Calu3 (cell line): ENCODE measurements around the gene NEIL1. TPM values are rescaled to one million over a fixed set of nuclear protein-coding genes. Genes with fewer than 3 reads are reported as not detected.

Experiments used
- BruUV-seq: library from RNA; stranded (reverse); fragments of 400-500 nt; replicated peaks from 2 replicates; lab custom pipeline; 2021; lab: Mats Ljungman, UMichigan
- CTCF ChIA-PET: fragments of 300-600 bp; sonication (Branson Sonifier 250); formaldehyde crosslinking; loops from one replicate; lab custom pipeline; 2022; ENCODE audit warnings: antibody characterized with exemption; lab: Charles Lee
- DNase-seq: peaks from one replicate; pipeline ENCODE4 v3.0.0; 2022
- H3K27ac Mint-ChIP-seq: one replicate; pipeline ENCODE4 v1.8.0; 2022; ENCODE audit warnings: mixed read lengths; ENCODE audit not compliant: unreplicated experiment
- H3K27me3 Mint-ChIP-seq: one replicate; pipeline ENCODE4 v1.8.0; 2022; ENCODE audit warnings: mixed read lengths; ENCODE audit not compliant: unreplicated experiment
- H3K36me3 Mint-ChIP-seq: one replicate; pipeline ENCODE4 v1.8.0; 2022; ENCODE audit warnings: mild to moderate bottlenecking, moderate library complexity, mixed read lengths; ENCODE audit not compliant: insufficient read depth, unreplicated experiment
- H3K4me1 Mint-ChIP-seq: one replicate; pipeline ENCODE4 v1.8.0; 2022; ENCODE audit warnings: mild to moderate bottlenecking, low read depth, mixed read lengths; ENCODE audit not compliant: unreplicated experiment
- H3K4me3 Mint-ChIP-seq: one replicate; pipeline ENCODE4 v1.8.0; 2022; ENCODE audit warnings: mild to moderate bottlenecking, low read depth, moderate library complexity, mixed read lengths; ENCODE audit not compliant: unreplicated experiment
- H3K9me3 Mint-ChIP-seq: one replicate; pipeline ENCODE4 v1.8.0; 2022; ENCODE audit warnings: low read depth, mixed read lengths; ENCODE audit not compliant: unreplicated experiment
- intact Hi-C: fragments of 100-400 bp; cut with micrococcal nuclease; formaldehyde crosslinking; loops from one replicate; pipeline ENCODE4 v1.10.0; 2022; ENCODE audit not compliant: unreplicated experiment
- total RNA-seq: library from RNA; stranded (reverse); gene quantifications from 2 replicates; pipeline ENCODE4 v1.2.3, GENCODE V29; 2022
- TF ChIP-seq, protein P1 (sequence below): fragments of 200-600 bp; IDR thresholded peaks from one replicate; pipeline ENCODE4 v1.8.0; 2022; ENCODE audit warnings: antibody characterized with exemption; ENCODE audit not compliant: unreplicated experiment

NEIL1 gene
- total RNA-seq, 1 experiment from 2014 or later: 13.2 TPM

DNA sequence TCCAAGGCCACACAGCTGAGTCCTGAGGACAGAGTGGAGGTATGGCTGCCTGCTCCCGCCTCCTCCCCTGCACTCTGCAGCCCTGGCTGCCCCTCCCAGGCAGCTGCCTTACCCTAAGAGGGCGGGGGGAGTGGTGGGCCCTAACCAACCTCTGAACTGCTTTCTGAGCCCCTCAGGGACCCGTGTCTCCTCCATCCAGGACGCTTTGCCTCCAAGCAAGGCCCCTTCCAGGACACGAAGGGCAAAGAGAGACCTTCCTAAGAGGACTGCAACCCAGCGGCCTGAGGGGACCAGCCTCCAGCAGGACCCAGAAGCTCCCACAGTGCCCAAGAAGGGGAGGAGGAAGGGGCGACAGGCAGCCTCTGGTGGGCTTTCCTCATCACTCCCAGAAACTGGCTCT is 7.6 kb downstream of the NEIL1 start:
- peaks cover 76% of the 10 kb centered on the region for H3K36me3 Mint-ChIP-seq
- CTCF ChIA-PET: interaction anchor here (0.6 to 3.2 kb wide), 2 partner anchors 14 to 540 kb away, joined by 3 to 11 read pairs; partner anchors contain the start of gene MAN2C1

DNA sequence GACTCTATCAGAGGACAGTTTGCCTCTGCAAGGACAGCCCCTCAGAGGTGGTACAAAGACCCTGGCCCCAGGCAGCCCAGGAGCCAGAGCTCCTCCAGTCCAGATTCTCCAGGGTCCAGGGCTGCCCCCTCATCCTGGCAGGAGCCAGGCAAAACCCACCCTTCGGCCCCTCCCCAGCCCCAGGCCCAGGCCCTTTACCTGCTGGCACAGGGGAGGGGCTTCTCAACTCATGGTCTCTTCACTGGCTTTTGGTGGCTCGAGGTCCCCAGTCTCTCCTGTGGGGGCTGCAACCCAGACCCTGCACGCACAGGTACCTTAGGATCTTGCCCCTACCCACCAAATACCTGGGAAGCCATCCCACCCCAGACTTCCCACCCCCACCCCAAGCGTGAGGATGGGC is 8.5 kb downstream of the NEIL1 start:
- no peak overlapping the region for H3K27ac Mint-ChIP-seq
- no TSS peak for BruUV-seq
- TF ChIP-seq, protein P1, sequence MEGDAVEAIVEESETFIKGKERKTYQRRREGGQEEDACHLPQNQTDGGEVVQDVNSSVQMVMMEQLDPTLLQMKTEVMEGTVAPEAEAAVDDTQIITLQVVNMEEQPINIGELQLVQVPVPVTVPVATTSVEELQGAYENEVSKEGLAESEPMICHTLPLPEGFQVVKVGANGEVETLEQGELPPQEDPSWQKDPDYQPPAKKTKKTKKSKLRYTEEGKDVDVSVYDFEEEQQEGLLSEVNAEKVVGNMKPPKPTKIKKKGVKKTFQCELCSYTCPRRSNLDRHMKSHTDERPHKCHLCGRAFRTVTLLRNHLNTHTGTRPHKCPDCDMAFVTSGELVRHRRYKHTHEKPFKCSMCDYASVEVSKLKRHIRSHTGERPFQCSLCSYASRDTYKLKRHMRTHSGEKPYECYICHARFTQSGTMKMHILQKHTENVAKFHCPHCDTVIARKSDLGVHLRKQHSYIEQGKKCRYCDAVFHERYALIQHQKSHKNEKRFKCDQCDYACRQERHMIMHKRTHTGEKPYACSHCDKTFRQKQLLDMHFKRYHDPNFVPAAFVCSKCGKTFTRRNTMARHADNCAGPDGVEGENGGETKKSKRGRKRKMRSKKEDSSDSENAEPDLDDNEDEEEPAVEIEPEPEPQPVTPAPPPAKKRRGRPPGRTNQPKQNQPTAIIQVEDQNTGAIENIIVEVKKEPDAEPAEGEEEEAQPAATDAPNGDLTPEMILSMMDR: no peak
- peaks cover 69% of the 10 kb centered on the region for H3K36me3 Mint-ChIP-seq
- CTCF ChIA-PET: interaction anchor here (3.2 kb wide), 1 partner anchor 13 kb away, joined by 11 read pairs; the partner anchor contains the start of gene MAN2C1
- no peaks in the 10 kb centered on the region for H3K27me3 Mint-ChIP-seq
- no peak for DNase-seq
- H3K9me3 Mint-ChIP-seq: no peaks in the 10 kb centered on the region
- H3K4me3 Mint-ChIP-seq: no peak overlapping the region
- intact Hi-C loops: no loop called here
- no peaks in the 10 kb centered on the region for H3K4me1 Mint-ChIP-seq

More for the DNA sequence above, 7.6 kb downstream of the NEIL1 start:
- H3K27ac Mint-ChIP-seq: no peak overlapping the region
- H3K4me1 Mint-ChIP-seq: no peaks in the 10 kb centered on the region
- TF ChIP-seq, protein P1: no peak
- DNase-seq: no peak
- H3K9me3 Mint-ChIP-seq: no peaks in the 10 kb centered on the region
- no TSS peak for BruUV-seq
- intact Hi-C loops: no loop called here
- H3K27me3 Mint-ChIP-seq: no peaks in the 10 kb centered on the region
- H3K4me3 Mint-ChIP-seq: no peak overlapping the region

DNA sequence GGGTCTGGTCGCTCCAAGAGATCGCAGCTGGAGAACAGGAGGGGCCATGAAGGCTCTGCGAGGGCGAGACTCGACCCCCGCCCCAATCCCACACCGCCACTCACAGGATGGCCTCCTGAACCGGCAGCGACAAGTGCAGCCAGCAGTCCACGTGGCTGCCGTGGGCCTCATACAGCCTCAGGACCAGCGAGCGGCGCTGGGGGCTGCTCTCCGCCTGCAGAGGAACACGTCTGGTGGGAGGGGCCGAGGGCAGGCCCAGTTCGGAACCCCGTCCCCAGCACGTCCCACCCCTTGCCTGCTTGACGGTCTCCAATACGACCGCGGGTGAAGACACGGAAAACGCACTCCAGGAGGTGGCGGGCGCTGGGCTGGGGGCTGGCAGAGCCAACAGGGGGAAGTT is 9.2 kb downstream of the NEIL1 start:
- no TSS peak for BruUV-seq
- Mint-ChIP-seq H3K4me3 (no peak overlapping the region), H3K36me3 (peaks cover 68% of the 10 kb centered on the region), H3K27ac (no peak overlapping the region), H3K9me3 (no peaks in the 10 kb centered on the region), H3K4me1 (no peaks in the 10 kb centered on the region), H3K27me3 (no peaks in the 10 kb centered on the region)
- TF ChIP-seq, protein P1: no peak
- DNase-seq: no peak
- intact Hi-C loops: no loop called here
- CTCF ChIA-PET: no interaction called here

DNA sequence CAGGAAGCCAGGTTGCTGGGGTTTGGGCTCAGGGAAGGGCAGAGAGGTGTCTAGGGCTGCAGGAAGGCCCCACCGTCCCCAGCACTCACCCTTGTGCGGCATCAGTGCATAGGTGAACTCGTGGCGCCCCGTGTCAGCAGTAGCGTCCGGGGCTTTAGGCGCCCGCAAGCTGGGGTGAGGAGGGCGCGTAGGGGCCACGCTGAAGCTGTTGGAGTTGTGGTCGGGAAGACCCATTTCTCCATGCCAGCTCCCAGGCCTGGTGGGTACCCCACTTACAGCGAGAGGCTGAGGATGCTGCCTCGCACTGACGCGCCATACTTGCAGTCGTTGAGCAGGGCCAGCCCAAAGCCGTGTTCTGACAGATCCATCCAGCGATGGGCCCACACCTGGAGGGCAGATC is 9.7 kb downstream of the NEIL1 start:
- TF ChIP-seq, protein P1: no peak
- no TSS peak for BruUV-seq
- Mint-ChIP-seq H3K4me3 (no peak overlapping the region), H3K27ac (no peak overlapping the region), H3K4me1 (no peaks in the 10 kb centered on the region), H3K27me3 (no peaks in the 10 kb centered on the region), H3K9me3 (no peaks in the 10 kb centered on the region), H3K36me3 (peaks cover 70% of the 10 kb centered on the region)
- intact Hi-C loops: no loop called here
- no peak for DNase-seq
- CTCF ChIA-PET: no interaction called here
